PC-3 (cell line): ENCODE measurements around the gene OR6B1. TPM values are rescaled to one million over a fixed set of nuclear protein-coding genes. Genes with fewer than 3 reads are reported as not detected.

Experiments
- ATAC-seq: fragments of 200-7000 bp; cut with Tn5 transposase; 2 replicates; pipeline ENCODE4 v1.9.1; 2020; ENCODE audit warnings: mild to moderate bottlenecking, moderate library complexity
- BruUV-seq: library from RNA; stranded (reverse); fragments of 400-500 nt; replicated peaks from 2 replicates; lab custom pipeline; 2021; lab: Mats Ljungman, UMichigan
- CTCF ChIA-PET: fragments of 300-600 bp; sonication (Branson Sonifier 250); formaldehyde crosslinking; loops from one replicate; lab custom pipeline; 2022; ENCODE audit warnings: antibody characterized with exemption; lab: Charles Lee
- POLR2A ChIA-PET: fragments of 300-600 bp; sonication (Branson Sonifier 250); formaldehyde crosslinking; loops from one replicate; lab custom pipeline; 2022; ENCODE audit warnings: antibody characterized with exemption; ENCODE audit not compliant: unreplicated experiment; lab: Charles Lee
- DNase-seq: peaks from one replicate; pipeline ENCODE4 v3.0.0-alpha.2; 2015
- H2AFZ ChIP-seq: fragments of 300-600 bp; sonication (generic); 2 replicates; pipeline ENCODE4 v1.6.0; 2016; ENCODE audit warnings: antibody characterized with exemption, low read length
- H3F3A ChIP-seq: fragments of 300-600 bp; sonication (generic); one replicate; pipeline ENCODE4 v1.6.0; 2017; ENCODE audit warnings: antibody characterized with exemption, low read length, control low read depth, mild to moderate bottlenecking; ENCODE audit not compliant: unreplicated experiment
- H3K27ac ChIP-seq: fragments of 300-600 bp; sonication (generic); 2 replicates; pipeline ENCODE4 v1.5.1; 2016; ENCODE audit warnings: mild to moderate bottlenecking, low read length
- H3K27me3 ChIP-seq: fragments of 300-600 bp; sonication (generic); 2 replicates; pipeline ENCODE4 v1.6.1; 2016; ENCODE audit warnings: low read length, mixed read lengths
- H3K36me3 ChIP-seq: fragments of 300-600 bp; sonication (generic); 2 replicates; pipeline ENCODE4 v1.6.1; 2016; ENCODE audit warnings: low read depth, mixed run types, low read length, mixed read lengths
- H3K4me1 ChIP-seq: fragments of 300-600 bp; sonication (generic); 2 replicates; pipeline ENCODE4 v1.5.1; 2016; ENCODE audit warnings: low read length; ENCODE audit not compliant: insufficient read depth
- H3K4me2 ChIP-seq: fragments of 300-600 bp; sonication (generic); 2 replicates; pipeline ENCODE4 v1.6.0; 2016; ENCODE audit warnings: low read length
- H3K4me3 ChIP-seq: fragments of 300-600 bp; sonication (generic); 2 replicates; pipeline ENCODE4 v1.5.1; 2016; ENCODE audit warnings: mild to moderate bottlenecking, low read length, mixed read lengths
- H3K79me2 ChIP-seq: fragments of 300-600 bp; sonication (generic); 2 replicates; pipeline ENCODE4 v1.6.1; 2017; ENCODE audit warnings: low read length, mixed read lengths
- H3K9ac ChIP-seq: fragments of 300-600 bp; sonication (generic); 2 replicates; pipeline ENCODE4 v1.6.0; 2016; ENCODE audit warnings: mild to moderate bottlenecking, low read length
- H3K9me2 ChIP-seq: fragments of 300-600 bp; sonication (generic); replicated peaks from 2 replicates; pipeline ENCODE4 v1.6.1; 2016; ENCODE audit warnings: mixed run types, low read length, mixed read lengths
- H3K9me3 ChIP-seq: fragments of 300-600 bp; sonication (generic); 2 replicates; pipeline ENCODE4 v1.6.1; 2016; ENCODE audit warnings: low read length, mixed read lengths
- H4K20me1 ChIP-seq: fragments of 300-600 bp; sonication (generic); 2 replicates; pipeline ENCODE4 v1.6.1; 2016; ENCODE audit warnings: low read length, mixed read lengths
- EZH2 ChIP-seq: fragments of 300-600 bp; sonication (generic); IDR thresholded peaks from one replicate; pipeline ENCODE4 v1.6.1; 2017; ENCODE audit warnings: antibody characterized with exemption, mild to moderate bottlenecking, low read length; ENCODE audit not compliant: unreplicated experiment
- EZH2phosphoT487 ChIP-seq: fragments of 300-600 bp; sonication (generic); IDR thresholded peaks from 2 replicates; pipeline ENCODE4 v1.6.1; 2018; ENCODE audit warnings: mild to moderate bottlenecking, antibody characterized with exemption, low read length, borderline replicate concordance
- intact Hi-C: fragments of 100-400 bp; cut with micrococcal nuclease; formaldehyde crosslinking; loops from 2 replicates; pipeline ENCODE4 v1.9.0; 2023
- total RNA-seq: library from RNA; depleted of rRNA; stranded (reverse); fragments of >200 nt; gene quantifications from 2 replicates; pipeline ENCODE4 v1.2.3, GENCODE V29; 2014
- TF ChIP-seq, protein P1 (sequence below): fragments of 300-600 bp; sonication (generic); conservative IDR thresholded peaks from 2 replicates; pipeline ENCODE4 v1.5.1; 2017; ENCODE audit warnings: antibody characterized with exemption, low read depth, mild to moderate bottlenecking, low read length

The OR6B1 gene
- total RNA-seq, 1 experiment from 2014 or later = not detected

DNA sequence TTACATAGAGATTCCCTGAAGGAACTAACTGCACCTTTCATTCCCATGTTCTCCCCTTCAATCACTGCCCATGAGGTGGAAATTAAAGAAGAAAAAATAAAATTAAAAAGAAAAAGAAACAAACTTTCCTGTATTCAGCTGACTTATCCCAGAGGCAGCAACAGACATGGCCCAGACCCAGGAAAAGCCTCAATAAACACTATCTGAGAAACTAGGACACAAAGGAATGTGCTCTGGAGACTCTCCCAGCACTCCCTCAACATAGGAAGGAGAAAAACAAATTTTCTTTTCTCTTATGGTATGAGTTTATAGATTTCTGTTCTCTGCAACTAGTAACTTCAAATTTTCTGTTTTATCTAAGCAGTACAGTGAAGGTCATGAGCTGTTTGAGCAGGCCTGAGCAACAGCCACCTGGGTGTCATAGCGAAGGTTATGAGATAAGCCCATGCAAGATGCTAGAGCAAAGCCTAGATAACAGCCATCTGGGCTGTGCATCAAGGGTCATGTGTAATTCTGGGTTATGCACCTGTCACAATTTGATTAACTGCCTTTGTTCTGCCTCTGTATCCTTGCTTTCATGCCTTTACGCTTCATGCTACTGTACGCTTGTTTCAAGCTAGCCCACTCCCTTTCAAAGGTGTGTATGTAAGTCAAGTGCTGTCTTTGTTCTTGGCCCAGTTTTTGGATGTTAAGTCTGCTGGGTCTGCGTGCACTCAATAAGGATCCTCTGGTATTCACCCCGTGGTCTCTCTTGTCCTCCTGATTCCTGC is 11.0 kb upstream of the OR6B1 start:
- ChIA-PET POLR2A (no interaction called here), CTCF (no interaction called here)
- H3K9me2 ChIP-seq = no peaks in the 10 kb centered on the region
- peak; percentile 68 for ATAC-seq
- H3K4me2 ChIP-seq = no peak overlapping the region
- H3K27me3 ChIP-seq = no peaks in the 10 kb centered on the region
- H3K79me2 ChIP-seq = no peaks in the 10 kb centered on the region
- no peaks in the 10 kb centered on the region for H3K9me3 ChIP-seq
- H3K4me3 ChIP-seq = no peak overlapping the region
- H2AFZ ChIP-seq = no peak overlapping the region
- no TSS peak for BruUV-seq
- no peak overlapping the region for H3K9ac ChIP-seq
- intact Hi-C loops = no loop called here
- H4K20me1 ChIP-seq = no peaks in the 10 kb centered on the region
- H3K36me3 ChIP-seq = no peaks in the 10 kb centered on the region
- H3K27ac ChIP-seq = no peak overlapping the region
- 0 out of 2 replicates have a peak, but pooled peaks cover 6% of the 10 kb centered on the region for H3K4me1 ChIP-seq
- no peak for DNase-seq
- no peak for TF ChIP-seq EZH2phosphoT487
- no peak for TF ChIP-seq EZH2
- TF ChIP-seq, protein P1, sequence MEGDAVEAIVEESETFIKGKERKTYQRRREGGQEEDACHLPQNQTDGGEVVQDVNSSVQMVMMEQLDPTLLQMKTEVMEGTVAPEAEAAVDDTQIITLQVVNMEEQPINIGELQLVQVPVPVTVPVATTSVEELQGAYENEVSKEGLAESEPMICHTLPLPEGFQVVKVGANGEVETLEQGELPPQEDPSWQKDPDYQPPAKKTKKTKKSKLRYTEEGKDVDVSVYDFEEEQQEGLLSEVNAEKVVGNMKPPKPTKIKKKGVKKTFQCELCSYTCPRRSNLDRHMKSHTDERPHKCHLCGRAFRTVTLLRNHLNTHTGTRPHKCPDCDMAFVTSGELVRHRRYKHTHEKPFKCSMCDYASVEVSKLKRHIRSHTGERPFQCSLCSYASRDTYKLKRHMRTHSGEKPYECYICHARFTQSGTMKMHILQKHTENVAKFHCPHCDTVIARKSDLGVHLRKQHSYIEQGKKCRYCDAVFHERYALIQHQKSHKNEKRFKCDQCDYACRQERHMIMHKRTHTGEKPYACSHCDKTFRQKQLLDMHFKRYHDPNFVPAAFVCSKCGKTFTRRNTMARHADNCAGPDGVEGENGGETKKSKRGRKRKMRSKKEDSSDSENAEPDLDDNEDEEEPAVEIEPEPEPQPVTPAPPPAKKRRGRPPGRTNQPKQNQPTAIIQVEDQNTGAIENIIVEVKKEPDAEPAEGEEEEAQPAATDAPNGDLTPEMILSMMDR = no peak
- H3F3A ChIP-seq = no peaks in the 10 kb centered on the region

DNA sequence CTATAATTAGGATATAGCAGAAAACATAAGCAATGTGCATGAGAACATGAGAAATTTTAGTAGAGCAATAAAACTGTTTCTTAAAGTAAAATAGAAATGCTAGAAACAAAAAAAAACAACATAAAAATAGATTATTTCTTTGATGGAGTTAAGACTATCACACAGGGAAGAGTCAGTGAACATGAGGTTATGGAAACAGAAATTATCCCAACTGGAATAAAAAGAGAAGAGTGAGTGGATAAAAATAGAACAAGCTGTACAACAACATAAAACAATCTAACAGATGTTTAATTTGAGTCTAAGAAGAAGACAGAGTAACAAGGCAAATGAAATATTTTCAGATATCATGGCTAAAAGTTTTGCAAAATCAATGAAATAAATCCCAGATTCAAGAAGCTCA is 7.5 kb upstream of the OR6B1 start:
- Histone ChIP-seq H3K9me3 (no peaks in the 10 kb centered on the region), H4K20me1 (no peaks in the 10 kb centered on the region), H3K4me2 (no peak overlapping the region), H3F3A (no peaks in the 10 kb centered on the region), H3K27ac (no peak overlapping the region), H3K79me2 (no peaks in the 10 kb centered on the region), H2AFZ (no peak overlapping the region), H3K27me3 (no peaks in the 10 kb centered on the region), H3K4me3 (no peak overlapping the region), H3K9me2 (no peaks in the 10 kb centered on the region), H3K4me1 (no peaks in the 10 kb centered on the region), H3K36me3 (no peaks in the 10 kb centered on the region), H3K9ac (no peak overlapping the region)
- TF ChIP-seq EZH2 (no peak), EZH2phosphoT487 (no peak)
- TF ChIP-seq, protein P1 = no peak
- DNase-seq (no peak), ATAC-seq (no peak)
- CTCF ChIA-PET = no interaction called here
- POLR2A ChIA-PET = no interaction called here
- no TSS peak for BruUV-seq
- intact Hi-C loops = no loop called here

DNA sequence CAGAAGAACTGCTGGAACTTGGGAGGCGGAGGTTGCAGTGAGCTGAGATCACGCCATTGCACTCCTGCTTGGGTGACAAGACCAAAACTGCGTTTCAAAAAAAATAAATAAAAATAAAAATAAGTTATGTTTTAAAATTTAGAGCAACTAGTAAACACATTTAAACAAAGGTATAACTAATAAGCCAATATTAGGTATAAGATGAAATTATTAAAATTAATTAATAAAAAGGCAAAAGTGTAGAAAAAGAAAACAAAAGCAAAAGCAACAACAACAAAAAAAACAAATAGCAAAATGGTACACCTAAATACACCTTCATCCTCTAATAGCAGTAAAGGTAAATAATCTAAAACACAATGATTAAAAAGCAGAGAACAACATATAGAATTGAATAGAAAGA is 6.2 kb upstream of the OR6B1 start:
- H3K9ac ChIP-seq = no peak overlapping the region
- no peaks in the 10 kb centered on the region for H3F3A ChIP-seq
- H3K4me1 ChIP-seq = no peaks in the 10 kb centered on the region
- ATAC-seq (no peak), DNase-seq (no peak)
- H3K4me2 ChIP-seq = no peak overlapping the region
- H2AFZ ChIP-seq = no peak overlapping the region
- no peaks in the 10 kb centered on the region for H3K9me3 ChIP-seq
- H3K27me3 ChIP-seq = no peaks in the 10 kb centered on the region
- no TSS peak for BruUV-seq
- no peaks in the 10 kb centered on the region for H3K36me3 ChIP-seq
- H4K20me1 ChIP-seq = no peaks in the 10 kb centered on the region
- ChIA-PET POLR2A (no interaction called here), CTCF (no interaction called here)
- no peak overlapping the region for H3K27ac ChIP-seq
- no peaks in the 10 kb centered on the region for H3K9me2 ChIP-seq
- TF ChIP-seq EZH2 (no peak), EZH2phosphoT487 (no peak)
- TF ChIP-seq, protein P1 = no peak
- intact Hi-C loops = no loop called here
- H3K79me2 ChIP-seq = no peaks in the 10 kb centered on the region
- no peak overlapping the region for H3K4me3 ChIP-seq
